ENCODE measurements around the gene TMEM190. TPM values are rescaled to one million over a fixed set of nuclear protein-coding genes. Genes with fewer than 3 reads are reported as not detected.
A peak's percentile ranks its signal among the peaks of the same experiment; 100 is the strongest.

The TMEM190 gene
- total RNA-seq, 1 donor from 2014 or later, result not detected

GRCh38 chr19:55368701-55369563 lies 7.7 kb upstream of the TMEM190 start:
- no peak for DNase-seq (ENCODE audit: low spot score)
- peaks cover 2% of the 10 kb centered on the region for H3K36me3 Mint-ChIP-seq (ENCODE audit: low read depth)
- no peaks in the 10 kb centered on the region for H3K9me3 Mint-ChIP-seq
- intact Hi-C loops (cut with micrococcal nuclease), result loop anchor here (2.0 kb wide), 1 partner anchor 14 kb away; the partner anchor contains the start of gene COX6B2
- peaks cover 5% of the 10 kb centered on the region for H3K4me1 Mint-ChIP-seq (ENCODE audit: low read depth)
- H3K4me3 Mint-ChIP-seq, result no peak overlapping the region
- H3K27me3 Mint-ChIP-seq (ENCODE audit: insufficient read depth), result peaks cover 41% of the 10 kb centered on the region
- no peak overlapping the region for H3K27ac Mint-ChIP-seq

- Mint-ChIP-seq H3K4me1 (ENCODE audit: low read depth) (peaks cover 5% of the 10 kb centered on the region), H3K36me3 (ENCODE audit: low read depth) (peaks cover 2% of the 10 kb centered on the region), H3K4me3 (peak overlapping the region; percentile 54), H3K9me3 (no peaks in the 10 kb centered on the region), H3K27ac (no peak overlapping the region), H3K27me3 (ENCODE audit: insufficient read depth) (peaks cover 44% of the 10 kb centered on the region)
- no peak for DNase-seq (ENCODE audit: low spot score)
- intact Hi-C loops (cut with micrococcal nuclease), result loop anchor here (2.0 kb wide), 1 partner anchor 15 kb away; the partner anchor contains the start of gene COX6B2
Measured at GRCh38 chr19:55369653-55370304, 6.8 kb upstream of the TMEM190 start.

- Mint-ChIP-seq H3K27me3 (ENCODE audit: insufficient read depth) (peaks cover 41% of the 10 kb centered on the region), H3K27ac (no peak within 1 kb of the TSS), H3K4me1 (ENCODE audit: low read depth) (peaks cover 5% of the 10 kb centered on the region), H3K36me3 (ENCODE audit: low read depth) (peaks cover 2% of the 10 kb centered on the region), H3K4me3 (peak within 1 kb of the TSS; percentile 54), H3K9me3 (no peaks in the 10 kb centered on the region)
- DNase-seq (ENCODE audit: low spot score), result no peak
- intact Hi-C loops (cut with micrococcal nuclease), result no loop called here
Measured at GRCh38 chr19:55370305-55370988, 6.2 kb upstream of the TMEM190 start, which contains the start of gene IL11. Gene IL11 (minus strand): TSS chr19:55370463. CDS start chr19:55370310, 153 bp downstream.

GRCh38 chr19:55372316-55373081 lies 4.1 kb upstream of the TMEM190 start:
- no peak for DNase-seq (ENCODE audit: low spot score)
- intact Hi-C loops (cut with micrococcal nuclease), result no loop called here
- Mint-ChIP-seq H3K27me3 (ENCODE audit: insufficient read depth) (peaks cover 43% of the 10 kb centered on the region), H3K36me3 (ENCODE audit: low read depth) (peaks cover 2% of the 10 kb centered on the region), H3K4me1 (ENCODE audit: low read depth) (peaks cover 5% of the 10 kb centered on the region), H3K27ac (no peak overlapping the region), H3K9me3 (no peaks in the 10 kb centered on the region), H3K4me3 (no peak overlapping the region)

- intact Hi-C loops (cut with micrococcal nuclease), result no loop called here
- Mint-ChIP-seq H3K4me3 (no peak overlapping the region), H3K4me1 (ENCODE audit: low read depth) (peaks cover 5% of the 10 kb centered on the region), H3K27me3 (ENCODE audit: insufficient read depth) (peaks cover 40% of the 10 kb centered on the region), H3K36me3 (ENCODE audit: low read depth) (peaks cover 2% of the 10 kb centered on the region), H3K9me3 (no peaks in the 10 kb centered on the region), H3K27ac (no peak overlapping the region)
- no peak for DNase-seq (ENCODE audit: low spot score)
Measured at GRCh38 chr19:55373306-55373992, 3.2 kb upstream of the TMEM190 start.

- H3K9me3 Mint-ChIP-seq, result no peaks in the 10 kb centered on the region
- no peak overlapping the region for H3K4me3 Mint-ChIP-seq
- intact Hi-C loops (cut with micrococcal nuclease), result no loop called here
- no peak overlapping the region for H3K27ac Mint-ChIP-seq
- peaks cover 5% of the 10 kb centered on the region for H3K4me1 Mint-ChIP-seq (ENCODE audit: low read depth)
- H3K27me3 Mint-ChIP-seq (ENCODE audit: insufficient read depth), result peaks cover 35% of the 10 kb centered on the region
- DNase-seq (ENCODE audit: low spot score), result no peak
- H3K36me3 Mint-ChIP-seq (ENCODE audit: low read depth), result peaks cover 2% of the 10 kb centered on the region
Measured at GRCh38 chr19:55373993-55374757, 2.5 kb upstream of the TMEM190 start.

GRCh38 chr19:55377356-55378131 lies 918 bp downstream of the TMEM190 start:
- H3K27me3 Mint-ChIP-seq (ENCODE audit: insufficient read depth), result peaks cover 12% of the 10 kb centered on the region
- no peaks in the 10 kb centered on the region for H3K9me3 Mint-ChIP-seq
- H3K4me3 Mint-ChIP-seq, result no peak overlapping the region
- intact Hi-C loops (cut with micrococcal nuclease), result no loop called here
- H3K4me1 Mint-ChIP-seq (ENCODE audit: low read depth), result peaks cover 8% of the 10 kb centered on the region
- H3K36me3 Mint-ChIP-seq (ENCODE audit: low read depth), result peaks cover 3% of the 10 kb centered on the region
- H3K27ac Mint-ChIP-seq, result no peak overlapping the region
- no peak for DNase-seq (ENCODE audit: low spot score)

GRCh38 chr19:55379174-55379573 lies 2.5 kb downstream of the TMEM190 start:
- Mint-ChIP-seq H3K4me1 (ENCODE audit: low read depth) (peaks cover 10% of the 10 kb centered on the region), H3K27me3 (ENCODE audit: insufficient read depth) (peaks cover 6% of the 10 kb centered on the region), H3K36me3 (ENCODE audit: low read depth) (peaks cover 4% of the 10 kb centered on the region), H3K4me3 (no peak overlapping the region), H3K27ac (no peak overlapping the region), H3K9me3 (no peaks in the 10 kb centered on the region)
- DNase-seq (ENCODE audit: low spot score), result no peak
- intact Hi-C loops (cut with micrococcal nuclease), result no loop called here

- Mint-ChIP-seq H3K36me3 (ENCODE audit: low read depth) (peaks cover 15% of the 10 kb centered on the region), H3K4me1 (ENCODE audit: low read depth) (peaks cover 18% of the 10 kb centered on the region), H3K9me3 (no peaks in the 10 kb centered on the region), H3K4me3 (peak overlapping the region; percentile 92), H3K27ac (peak overlapping the region; percentile 60), H3K27me3 (ENCODE audit: insufficient read depth) (no peaks in the 10 kb centered on the region)
- DNase-seq (ENCODE audit: low spot score), result no peak
- intact Hi-C loops (cut with micrococcal nuclease), result no loop called here
Measured at GRCh38 chr19:55382013-55382412, 5.4 kb downstream of the TMEM190 start.

- H3K27me3 Mint-ChIP-seq (ENCODE audit: insufficient read depth), result no peaks in the 10 kb centered on the region
- H3K27ac Mint-ChIP-seq, result peak overlapping the region; percentile 92
- peaks cover 23% of the 10 kb centered on the region for H3K4me1 Mint-ChIP-seq (ENCODE audit: low read depth)
- H3K36me3 Mint-ChIP-seq (ENCODE audit: low read depth), result peaks cover 21% of the 10 kb centered on the region
- DNase-seq (ENCODE audit: low spot score), result no peak
- intact Hi-C loops (cut with micrococcal nuclease), result no loop called here
- H3K9me3 Mint-ChIP-seq, result no peaks in the 10 kb centered on the region
- H3K4me3 Mint-ChIP-seq, result peak overlapping the region; percentile 92
Measured at GRCh38 chr19:55382522-55383054, 6.0 kb downstream of the TMEM190 start.
